HL-60/S4 treated with retinoic acid at 250 ng/mL for 4 days and 3 days (cell line): ENCODE data around the gene SLC5A2.
"Not testable (repeated sequence)": the region's sequence is repeated elsewhere in the genome, so short reads cannot be mapped to it uniquely, and the experiment has no call there.

Source experiments
- in situ Hi-C: fragments of 300-500 bp; cut with MboI; formaldehyde crosslinking; loops from 2 replicates; pipeline ENCODE4 v1.7.0; 2022; ENCODE audit warnings: low sequenced_read_pairs

SLC5A2 gene

GRCh38 chr16:31521368-31521767 is 38.4 kb downstream of the SLC5A2 start:
- in situ Hi-C loops: no loop called here

- in situ Hi-C loops: no loop called here
Observed at GRCh38 chr16:31522071-31522470, 39.1 kb downstream of the SLC5A2 start.

- in situ Hi-C loops: not testable (repeated sequence)
Observed at GRCh38 chr16:31523768-31524167, 40.8 kb downstream of the SLC5A2 start.

- in situ Hi-C loops: no loop called here
Observed at GRCh38 chr16:31525113-31525512, 42.2 kb downstream of the SLC5A2 start.

- in situ Hi-C loops: no loop called here
Observed at GRCh38 chr16:31527734-31528274, 44.9 kb downstream of the SLC5A2 start, which contains the start of gene AHSP. Gene AHSP (plus strand): TSS chr16:31527900. CDS start chr16:31528140, 240 bp downstream.

GRCh38 chr16:31528523-31529107 is 45.7 kb downstream of the SLC5A2 start:
- in situ Hi-C loops: no loop called here

- in situ Hi-C loops: no loop called here
Observed at GRCh38 chr16:31529108-31529936, 46.4 kb downstream of the SLC5A2 start.

- in situ Hi-C loops: no loop called here
Observed at GRCh38 chr16:31529937-31530312, 47.0 kb downstream of the SLC5A2 start.

- in situ Hi-C loops: no loop called here
Observed at GRCh38 chr16:31530405-31530804, 47.5 kb downstream of the SLC5A2 start.

GRCh38 chr16:31531096-31531495 is 48.2 kb downstream of the SLC5A2 start:
- in situ Hi-C loops: no loop called here

- in situ Hi-C loops: no loop called here
Observed at GRCh38 chr16:31532120-31532519, 49.2 kb downstream of the SLC5A2 start.

GRCh38 chr16:31532896-31533295 is 50.0 kb downstream of the SLC5A2 start:
- in situ Hi-C loops: no loop called here

GRCh38 chr16:31535737-31536136 is 52.8 kb downstream of the SLC5A2 start:
- in situ Hi-C loops: no loop called here

- in situ Hi-C loops: no loop called here
Observed at GRCh38 chr16:31536804-31537361, 54.0 kb downstream of the SLC5A2 start.

- in situ Hi-C loops: no loop called here
Observed at GRCh38 chr16:31537362-31538242, 54.7 kb downstream of the SLC5A2 start.

GRCh38 chr16:31538243-31538598 is 55.3 kb downstream of the SLC5A2 start:
- in situ Hi-C loops: not testable (repeated sequence)

- in situ Hi-C loops: not testable (repeated sequence)
Observed at GRCh38 chr16:31539762-31540161, 56.8 kb downstream of the SLC5A2 start.
